ENCODE data around the gene ST14. TPM values are rescaled to one million over a fixed set of nuclear protein-coding genes. Genes with fewer than 3 reads are reported as not detected.

The ST14 gene
- total and polyA plus RNA-seq, 2 donors (not counting 3 experiments of a cell fraction or from before 2014, with no cell fraction given) = 0.08 TPM; not detected in 1

DNA sequence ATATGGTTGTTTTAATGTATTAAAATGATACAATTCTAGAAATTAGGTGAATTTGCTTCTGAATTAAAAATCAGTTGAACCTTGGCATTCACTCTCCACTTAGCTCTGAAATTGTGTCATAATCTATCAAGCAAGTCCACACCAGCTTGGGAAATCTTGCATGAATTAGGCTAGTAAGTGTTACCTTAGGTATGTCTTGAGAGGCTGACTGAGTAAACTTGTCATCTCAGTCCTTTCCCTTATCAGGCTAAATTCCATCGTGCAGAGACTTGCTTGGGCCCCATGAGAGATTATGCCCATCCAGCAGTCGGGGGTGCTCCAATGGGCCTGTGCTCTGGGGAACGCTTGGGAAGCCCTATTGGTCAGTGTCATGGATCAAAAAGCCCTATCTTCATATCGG is 33.9 kb upstream of the ST14 start:
- TF ChIP-seq EZH2 (IDR thresholded peaks at IDR 0.05; ENCODE audit: borderline replicate concordance, low read depth, low read length, severe bottlenecking) (no peak), POLR2A (IDR thresholded peaks at IDR 0.05; ENCODE audit: low read depth, low read length) (no peak), MYC (IDR thresholded peaks at IDR 0.05; ENCODE audit: low read depth, low read length) (no peak), GATA2 (IDR thresholded peaks at IDR 0.05; ENCODE audit: insufficient read depth, insufficient read length, low read depth, low read length) (no peak), JUN (IDR thresholded peaks at IDR 0.05; ENCODE audit: borderline replicate concordance, insufficient read depth, insufficient read length, low read depth) (no peak), POLR2AphosphoS5 (IDR thresholded peaks at IDR 0.05; ENCODE audit: insufficient read depth, low read depth, low read length) (no peak), FOS (IDR thresholded peaks at IDR 0.05; ENCODE audit: borderline replicate concordance, insufficient read depth, low read length) (no peak)
- TF ChIP-seq, protein P1, sequence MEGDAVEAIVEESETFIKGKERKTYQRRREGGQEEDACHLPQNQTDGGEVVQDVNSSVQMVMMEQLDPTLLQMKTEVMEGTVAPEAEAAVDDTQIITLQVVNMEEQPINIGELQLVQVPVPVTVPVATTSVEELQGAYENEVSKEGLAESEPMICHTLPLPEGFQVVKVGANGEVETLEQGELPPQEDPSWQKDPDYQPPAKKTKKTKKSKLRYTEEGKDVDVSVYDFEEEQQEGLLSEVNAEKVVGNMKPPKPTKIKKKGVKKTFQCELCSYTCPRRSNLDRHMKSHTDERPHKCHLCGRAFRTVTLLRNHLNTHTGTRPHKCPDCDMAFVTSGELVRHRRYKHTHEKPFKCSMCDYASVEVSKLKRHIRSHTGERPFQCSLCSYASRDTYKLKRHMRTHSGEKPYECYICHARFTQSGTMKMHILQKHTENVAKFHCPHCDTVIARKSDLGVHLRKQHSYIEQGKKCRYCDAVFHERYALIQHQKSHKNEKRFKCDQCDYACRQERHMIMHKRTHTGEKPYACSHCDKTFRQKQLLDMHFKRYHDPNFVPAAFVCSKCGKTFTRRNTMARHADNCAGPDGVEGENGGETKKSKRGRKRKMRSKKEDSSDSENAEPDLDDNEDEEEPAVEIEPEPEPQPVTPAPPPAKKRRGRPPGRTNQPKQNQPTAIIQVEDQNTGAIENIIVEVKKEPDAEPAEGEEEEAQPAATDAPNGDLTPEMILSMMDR (IDR thresholded peaks at IDR 0.05; ENCODE audit: extremely low read depth in 1 of 2, insufficient read depth in 1 of 2, low read depth in 1 of 2, low read length in 2 of 2) = no peak
- TF ChIP-seq, protein P2, sequence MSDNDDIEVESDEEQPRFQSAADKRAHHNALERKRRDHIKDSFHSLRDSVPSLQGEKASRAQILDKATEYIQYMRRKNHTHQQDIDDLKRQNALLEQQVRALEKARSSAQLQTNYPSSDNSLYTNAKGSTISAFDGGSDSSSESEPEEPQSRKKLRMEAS (IDR thresholded peaks at IDR 0.05; ENCODE audit: insufficient read depth, insufficient read length) = no peak
- H3K27ac ChIP-seq (ENCODE audit: insufficient read depth, low read depth, low read length) = no peak overlapping the region
- peaks cover 33% of the 10 kb centered on the region for H3K79me2 ChIP-seq (ENCODE audit: control insufficient read depth, insufficient read depth, low read length)
- no peak for DNase-seq (ENCODE audit: low read depth, low spot score)
- H3K9ac ChIP-seq (replicated peaks; ENCODE audit: extremely low read depth, insufficient read depth, low read length) = no peak overlapping the region
- dilution Hi-C loops (cut with MboI; ENCODE audit: extremely low pct_ligation_motif_present, low sequenced_read_pairs) (no loop called here), intact Hi-C loops (cut with micrococcal nuclease) (no loop called here)
- no peaks in the 10 kb centered on the region for H3K9me1 ChIP-seq (replicated peaks; ENCODE audit: control insufficient read depth, extremely low read depth, insufficient read depth, low read length)
- H3K4me3 ChIP-seq (replicated peaks in 1 of 3; ENCODE audit: insufficient read depth in 1 of 3, low read depth in 1 of 3, low read length in 3 of 3) = no peak overlapping the region
- no peak for FAIRE-seq
- H3K9me3 ChIP-seq (replicated peaks; ENCODE audit: control insufficient read depth, insufficient read depth, low read length) = no peaks in the 10 kb centered on the region
- no TSS peak for BruUV-seq (replicated peaks)
- H2AFZ ChIP-seq (ENCODE audit: low read depth, low read length) = no peak overlapping the region
- H3K36me3 ChIP-seq (ENCODE audit: control insufficient read depth in 2 of 2, extremely low read depth in 1 of 2, insufficient read depth in 2 of 2, low read length in 2 of 2) = peaks cover 37 to 38% of the 10 kb centered on the region in 2 experiments
- H4K20me1 ChIP-seq (replicated peaks; ENCODE audit: control insufficient read depth, extremely low read depth, insufficient read depth, low read length) = no peaks in the 10 kb centered on the region
- H3K4me1 ChIP-seq (ENCODE audit: control insufficient read depth, extremely low read depth, insufficient read depth, low read length) = peaks cover 41% of the 10 kb centered on the region
- ChIA-PET POLR2A (no interaction called here), CTCF (interaction anchor here (12.8 kb wide), 1 partner anchor 201 kb away, joined by 399 read pairs; no protein-coding TSS in a partner anchor)
- H3K4me2 ChIP-seq (ENCODE audit: insufficient read depth, low read length) = no peak overlapping the region
- no peaks in the 10 kb centered on the region for H3K27me3 ChIP-seq (ENCODE audit: control insufficient read depth in 2 of 2, insufficient read depth in 2 of 2, low read length in 2 of 2)
